NB4 (cell line): ENCODE measurements around the gene IL6ST.

Source experiments
- DNase-seq: peaks from one replicate; pipeline ENCODE4 v3.0.0; 2010; ENCODE audit warnings: low read depth
- H3K4me3 ChIP-seq: one replicate; pipeline ENCODE4 v1.5.1; 2011; ENCODE audit warnings: mild to moderate bottlenecking, low read depth, low read length, moderate library complexity
- CTCF ChIP-seq: IDR thresholded peaks from one replicate; pipeline ENCODE4 v1.5.1; 2012; ENCODE audit warnings: low read depth, low read length
- MAX ChIP-seq: IDR thresholded peaks from 2 replicates; pipeline ENCODE4 v1.6.1; 2011; ENCODE audit warnings: low read depth, low read length
- MYC ChIP-seq: IDR thresholded peaks from 2 replicates; pipeline ENCODE4 v1.6.1; 2011; ENCODE audit warnings: low read depth, low read length
- POLR2A ChIP-seq: IDR thresholded peaks from 2 replicates; pipeline ENCODE4 v1.6.1; 2011; ENCODE audit warnings: mild to moderate bottlenecking; ENCODE audit not compliant: insufficient read length; ENCODE audit errors: extremely low read depth

Gene IL6ST

GRCh38 chr5:55921617-55922016 lies 73.1 kb downstream of the IL6ST start:
- DNase-seq, result no peak
- TF ChIP-seq POLR2A, result no peak
- no peak overlapping the region for H3K4me3 ChIP-seq

DNA sequence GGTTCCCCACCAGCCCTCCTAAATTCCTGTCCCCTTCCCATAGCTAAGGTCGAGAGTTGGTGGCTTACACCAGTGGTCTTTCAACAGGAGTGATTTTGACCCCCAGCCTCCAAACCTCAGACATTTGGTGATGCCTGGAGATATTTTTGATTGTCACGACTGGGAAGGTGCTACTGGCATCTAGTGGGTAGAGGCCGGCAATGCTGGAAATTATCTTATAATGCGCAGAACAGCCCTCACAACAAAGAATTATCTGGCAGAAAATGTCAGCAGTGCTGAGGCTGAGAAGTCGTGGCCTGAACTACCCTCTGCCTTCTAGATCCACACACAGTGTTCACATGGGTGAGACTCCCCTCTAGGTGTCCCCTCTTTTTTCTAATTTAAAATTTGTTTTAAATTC lies 74.0 kb downstream of the IL6ST start:
- DNase-seq, result peak; percentile 54
- no peak for TF ChIP-seq MYC
- no peak for TF ChIP-seq POLR2A
- TF ChIP-seq MAX, result no peak
- TF ChIP-seq CTCF, result peak; percentile 28
- no peak overlapping the region for H3K4me3 ChIP-seq

DNA sequence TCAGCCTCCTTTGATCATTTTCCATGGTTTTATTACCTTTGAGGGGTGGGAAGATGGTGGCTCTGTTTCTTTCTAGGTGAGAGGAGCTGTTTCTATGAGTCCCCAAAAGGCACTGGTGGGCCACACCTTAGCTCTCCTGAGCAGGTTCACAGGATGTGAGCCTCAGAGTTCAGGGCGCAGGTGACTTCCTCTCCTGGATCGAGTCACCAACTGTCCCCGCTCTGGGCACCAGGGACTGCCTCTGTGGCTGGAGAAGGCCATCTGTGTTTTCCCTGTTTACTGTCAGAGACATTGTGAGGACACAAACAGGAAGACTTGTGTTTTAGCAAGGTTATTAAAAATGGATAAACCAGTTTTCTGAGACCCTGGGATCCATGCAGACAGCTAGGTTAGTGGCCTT lies 75.1 kb downstream of the IL6ST start:
- TF ChIP-seq MYC, result no peak
- no peak for TF ChIP-seq POLR2A
- TF ChIP-seq CTCF, result no peak
- no peak for TF ChIP-seq MAX

GRCh38 chr5:55918087-55919035 lies 76.4 kb downstream of the IL6ST start:
- TF ChIP-seq POLR2A, result no peak
- TF ChIP-seq MAX, result no peak
- TF ChIP-seq CTCF, result no peak
- no peak for TF ChIP-seq MYC
- no peak overlapping the region for H3K4me3 ChIP-seq
- DNase-seq, result no peak

More for the DNA sequence above, 75.1 kb downstream of the IL6ST start:
- no peak overlapping the region for H3K4me3 ChIP-seq
- no peak for DNase-seq

GRCh38 chr5:55917402-55918086 lies 77.2 kb downstream of the IL6ST start:
- TF ChIP-seq MAX, result no peak
- no peak for TF ChIP-seq POLR2A
- TF ChIP-seq MYC, result no peak
- TF ChIP-seq CTCF, result no peak
- no peak for DNase-seq
- H3K4me3 ChIP-seq, result no peak overlapping the region

DNA sequence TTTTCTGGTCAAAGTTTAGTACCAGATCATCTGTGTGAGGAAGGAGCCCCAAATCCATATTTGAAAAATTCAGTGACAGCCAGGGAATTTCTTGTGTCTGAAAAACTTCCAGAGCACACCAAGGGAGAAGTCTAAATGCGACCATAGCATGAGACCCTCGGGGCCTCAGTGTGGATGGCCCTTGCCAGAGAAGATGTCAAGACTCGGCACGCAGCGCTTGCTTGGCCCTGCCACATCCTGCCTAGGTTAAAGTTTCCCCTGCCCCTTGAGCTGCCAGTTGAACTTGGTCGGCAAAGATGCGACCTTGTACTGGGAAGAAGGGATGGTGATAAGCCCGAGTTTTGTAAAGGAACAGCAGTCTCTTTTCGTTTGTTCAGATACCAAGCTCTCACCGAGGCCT lies 77.8 kb downstream of the IL6ST start:
- no peak for DNase-seq
- no peak overlapping the region for H3K4me3 ChIP-seq
- TF ChIP-seq MYC, result no peak
- no peak for TF ChIP-seq POLR2A
- TF ChIP-seq MAX, result no peak
- no peak for TF ChIP-seq CTCF
